Trophoblast cell (in vitro differentiated cells and primary cell): ENCODE results near the gene FAM161B.

Source experiments
- DNase-seq, 2 donors: peaks; one replicate each; pipeline ENCODE4 v3.0.0-alpha.2; 2016
- H2AFZ ChIP-seq: 2 replicates; pipeline ENCODE4 v1.6.1; 2013; ENCODE audit warnings: low read length, moderate library complexity, mild to moderate bottlenecking; ENCODE audit not compliant: insufficient read depth, poor library complexity
- H2AK5ac ChIP-seq: 2 replicates; pipeline ENCODE4 v1.6.1; 2013; ENCODE audit warnings: mild to moderate bottlenecking, low read length
- H2BK120ac ChIP-seq: 2 replicates; pipeline ENCODE4 v1.6.1; 2013; ENCODE audit warnings: low read length, mild to moderate bottlenecking, moderate library complexity; ENCODE audit not compliant: insufficient read depth, poor library complexity
- H2BK12ac ChIP-seq: 2 replicates; pipeline ENCODE4 v1.6.1; 2013; ENCODE audit warnings: mild to moderate bottlenecking, low read length, moderate library complexity
- H2BK5ac ChIP-seq: 2 replicates; pipeline ENCODE4 v1.6.1; 2013; ENCODE audit warnings: low read length, low read depth, moderate library complexity, mild to moderate bottlenecking; ENCODE audit not compliant: poor library complexity
- H3K14ac ChIP-seq: 2 replicates; pipeline ENCODE4 v1.6.1; 2013; ENCODE audit warnings: mild to moderate bottlenecking, low read length
- H3K18ac ChIP-seq: 2 replicates; pipeline ENCODE4 v1.6.1; 2013; ENCODE audit warnings: mild to moderate bottlenecking, low read length
- H3K23ac ChIP-seq: 2 replicates; pipeline ENCODE4 v1.6.1; 2013; ENCODE audit warnings: low read length
- H3K27ac ChIP-seq: 2 replicates; pipeline ENCODE4 v1.5.1; 2013; ENCODE audit warnings: low read depth, mild to moderate bottlenecking, inconsistent platforms, low read length, moderate library complexity
- H3K27me3 ChIP-seq: 2 replicates; pipeline ENCODE4 v1.6.1; 2013; ENCODE audit warnings: inconsistent platforms, mild to moderate bottlenecking, low read length, moderate library complexity; ENCODE audit not compliant: insufficient read depth
- H3K36me3 ChIP-seq, 2 experiments: 1 replicate in 1 of 2; 2 replicates in 1 of 2; pipeline ENCODE4 v1.6.1; 2013; ENCODE audit warnings: low read length in 2 of 2, mild to moderate bottlenecking in 2 of 2, moderate library complexity in 1 of 2; ENCODE audit not compliant: insufficient read depth in 2 of 2, control insufficient read depth in 1 of 2
- H3K4ac ChIP-seq: 2 replicates; pipeline ENCODE4 v1.6.1; 2013; ENCODE audit warnings: low read depth, mild to moderate bottlenecking, low read length, moderate library complexity
- H3K4me1 ChIP-seq, 2 experiments: 1 replicate in 1 of 2; 2 replicates in 1 of 2; pipeline ENCODE4 v1.6.1; 2013; ENCODE audit warnings: low read length in 2 of 2, mild to moderate bottlenecking in 2 of 2, moderate library complexity in 1 of 2; ENCODE audit not compliant: insufficient read depth in 2 of 2, control insufficient read depth in 1 of 2
- H3K4me2 ChIP-seq: 2 replicates; pipeline ENCODE4 v1.6.1; 2013; ENCODE audit warnings: inconsistent platforms, mild to moderate bottlenecking, low read length, moderate library complexity
- H3K4me3 ChIP-seq: 2 replicates; pipeline ENCODE4 v1.5.1; 2013; ENCODE audit warnings: mild to moderate bottlenecking, low read depth, low read length, inconsistent platforms
- H3K79me1 ChIP-seq: one replicate; pipeline ENCODE4 v1.6.1; 2013; ENCODE audit warnings: low read length
- H3K79me2 ChIP-seq: 2 replicates; pipeline ENCODE4 v1.6.1; 2013; ENCODE audit warnings: low read length, mild to moderate bottlenecking; ENCODE audit not compliant: control insufficient read depth, insufficient read depth, poor library complexity
- H3K9ac ChIP-seq: 2 replicates; pipeline ENCODE4 v1.6.1; 2013; ENCODE audit warnings: mild to moderate bottlenecking, low read length
- H3K9me3 ChIP-seq: 2 replicates; pipeline ENCODE4 v1.6.1; 2013; ENCODE audit warnings: low read depth, mild to moderate bottlenecking, control low read depth, inconsistent platforms, low read length; ENCODE audit not compliant: insufficient read depth
- H4K12ac ChIP-seq: 2 replicates; pipeline ENCODE4 v1.6.1; 2013; ENCODE audit warnings: low read depth, mild to moderate bottlenecking, low read length, moderate library complexity
- H4K8ac ChIP-seq: 2 replicates; pipeline ENCODE4 v1.6.1; 2013; ENCODE audit warnings: low read depth, mild to moderate bottlenecking, low read length, moderate library complexity
- H4K91ac ChIP-seq: one replicate; pipeline ENCODE4 v1.6.1; 2013; ENCODE audit warnings: low read depth, mild to moderate bottlenecking, low read length, moderate library complexity
- WGBS: extraction: QIAGEN DNeasy Blood & Tissue Kit; methylation state at CpG from one replicate; pipeline ENCODE4 v1.1.7; 2013; ENCODE audit warnings: missing lambda C conversion rate; ENCODE audit not compliant: insufficient read length, insufficient coverage; ENCODE audit errors: extremely low coverage; 5-methylcytosine and 5-hydroxymethylcytosine counted together

The FAM161B gene

GRCh38 chr14:73944432-73945158, 5.3 kb downstream of the FAM161B start:
- no peak overlapping the region for H3K9ac ChIP-seq
- H3K79me2 ChIP-seq: no peaks in the 10 kb centered on the region
- H3K4me2 ChIP-seq: no peak overlapping the region
- H2BK12ac ChIP-seq: no peak overlapping the region
- no peak overlapping the region for H3K18ac ChIP-seq
- WGBS: no CpG with 5 or more reads among the region's 17 CpGs
- no peak overlapping the region for H4K8ac ChIP-seq
- no peak overlapping the region for H3K4me3 ChIP-seq
- H4K91ac ChIP-seq: no peak overlapping the region
- H2BK5ac ChIP-seq: no peak overlapping the region
- H3K27ac ChIP-seq: no peak overlapping the region
- H2BK120ac ChIP-seq: no peak overlapping the region
- no peaks in the 10 kb centered on the region for H3K9me3 ChIP-seq
- H4K12ac ChIP-seq: no peak overlapping the region
- no peak overlapping the region for H3K14ac ChIP-seq
- no peak overlapping the region for H3K23ac ChIP-seq
- no peaks in the 10 kb centered on the region for H3K27me3 ChIP-seq
- H2AFZ ChIP-seq: no peak overlapping the region
- peaks cover 3 to 7% of the 10 kb centered on the region in 2 experiments for H3K36me3 ChIP-seq
- no peak for DNase-seq
- no peak overlapping the region for H3K4ac ChIP-seq
- no peak overlapping the region for H2AK5ac ChIP-seq
- H3K79me1 ChIP-seq: no peaks in the 10 kb centered on the region
- peaks cover 0 to 2% of the 10 kb centered on the region in 2 experiments for H3K4me1 ChIP-seq

GRCh38 chr14:73943083-73943482, 6.8 kb downstream of the FAM161B start:
- no peak overlapping the region for H2AFZ ChIP-seq
- WGBS: no CpG with 5 or more reads among the region's 4 CpGs
- H3K79me2 ChIP-seq: no peaks in the 10 kb centered on the region
- H4K12ac ChIP-seq: no peak overlapping the region
- H3K36me3 ChIP-seq: peaks cover 3 to 7% of the 10 kb centered on the region in 2 experiments
- H3K4me1 ChIP-seq: no peaks in the 10 kb centered on the region
- H3K9ac ChIP-seq: no peak overlapping the region
- H2AK5ac ChIP-seq: no peak overlapping the region
- H3K9me3 ChIP-seq: no peaks in the 10 kb centered on the region
- H3K79me1 ChIP-seq: no peaks in the 10 kb centered on the region
- no peak overlapping the region for H3K18ac ChIP-seq
- no peak overlapping the region for H4K8ac ChIP-seq
- H3K27me3 ChIP-seq: no peaks in the 10 kb centered on the region
- H2BK5ac ChIP-seq: no peak overlapping the region
- no peak overlapping the region for H3K4ac ChIP-seq
- H3K4me3 ChIP-seq: no peak overlapping the region
- no peak overlapping the region for H2BK120ac ChIP-seq
- H2BK12ac ChIP-seq: no peak overlapping the region
- no peak overlapping the region for H3K4me2 ChIP-seq
- H3K27ac ChIP-seq: no peak overlapping the region
- no peak overlapping the region for H4K91ac ChIP-seq
- no peak overlapping the region for H3K23ac ChIP-seq
- no peak overlapping the region for H3K14ac ChIP-seq
- DNase-seq: peak in 1 of 2 donors; percentile 63

GRCh38 chr14:73942180-73942579, 7.7 kb downstream of the FAM161B start:
- no peak overlapping the region for H3K4me2 ChIP-seq
- no peak overlapping the region for H2AK5ac ChIP-seq
- H3K4me3 ChIP-seq: no peak overlapping the region
- no peak overlapping the region for H4K12ac ChIP-seq
- no peak for DNase-seq
- no peak overlapping the region for H3K23ac ChIP-seq
- no peak overlapping the region for H2AFZ ChIP-seq
- H4K8ac ChIP-seq: no peak overlapping the region
- H3K79me1 ChIP-seq: no peaks in the 10 kb centered on the region
- no peaks in the 10 kb centered on the region for H3K27me3 ChIP-seq
- no peak overlapping the region for H3K4ac ChIP-seq
- H3K79me2 ChIP-seq: no peaks in the 10 kb centered on the region
- no peak overlapping the region for H3K27ac ChIP-seq
- H2BK120ac ChIP-seq: no peak overlapping the region
- H3K14ac ChIP-seq: no peak overlapping the region
- no peak overlapping the region for H3K18ac ChIP-seq
- WGBS: no CpG with 5 or more reads among the region's 7 CpGs
- no peak overlapping the region for H2BK5ac ChIP-seq
- no peak overlapping the region for H3K9ac ChIP-seq
- H3K4me1 ChIP-seq: no peaks in the 10 kb centered on the region
- H2BK12ac ChIP-seq: no peak overlapping the region
- no peak overlapping the region for H4K91ac ChIP-seq
- H3K9me3 ChIP-seq: no peaks in the 10 kb centered on the region
- H3K36me3 ChIP-seq: peaks cover 3 to 7% of the 10 kb centered on the region in 2 experiments

GRCh38 chr14:73937012-73937411, 12.9 kb downstream of the FAM161B start:
- H2AFZ ChIP-seq: no peak overlapping the region
- no CpG with 5 or more reads among the region's 2 CpGs for WGBS
- H2BK5ac ChIP-seq: no peak overlapping the region
- H3K23ac ChIP-seq: no peak overlapping the region
- no peak overlapping the region for H2BK12ac ChIP-seq
- no peak for DNase-seq
- H3K4me2 ChIP-seq: no peak overlapping the region
- H2AK5ac ChIP-seq: no peak overlapping the region
- H3K79me2 ChIP-seq: no peaks in the 10 kb centered on the region
- no peak overlapping the region for H3K4ac ChIP-seq
- no peaks in the 10 kb centered on the region for H3K4me1 ChIP-seq
- peaks cover 6 to 16% of the 10 kb centered on the region in 2 experiments for H3K36me3 ChIP-seq
- H3K9me3 ChIP-seq: no peaks in the 10 kb centered on the region
- no peak overlapping the region for H4K91ac ChIP-seq
- no peaks in the 10 kb centered on the region for H3K27me3 ChIP-seq
- H3K9ac ChIP-seq: no peak overlapping the region
- no peak overlapping the region for H4K8ac ChIP-seq
- no peak overlapping the region for H2BK120ac ChIP-seq
- H3K14ac ChIP-seq: no peak overlapping the region
- H3K27ac ChIP-seq: no peak overlapping the region
- no peak overlapping the region for H3K4me3 ChIP-seq
- no peaks in the 10 kb centered on the region for H3K79me1 ChIP-seq
- no peak overlapping the region for H4K12ac ChIP-seq
- H3K18ac ChIP-seq: no peak overlapping the region
